Caco-2 (cell line): Measurements from ENCODE around the gene PLB1. TPM values are rescaled to one million over a fixed set of nuclear protein-coding genes. Genes with fewer than 3 reads are reported as not detected.

Experiments used
- BruUV-seq: library from RNA; stranded (reverse); fragments of 400-500 nt; replicated peaks from 2 replicates; lab custom pipeline; 2021; lab: Mats Ljungman, UMichigan
- CTCF ChIA-PET: fragments of 300-600 bp; sonication (Branson Sonifier 250); formaldehyde crosslinking; loops from one replicate; lab custom pipeline; 2022; ENCODE audit warnings: antibody characterized with exemption; lab: Charles Lee
- POLR2A ChIA-PET: fragments of 300-600 bp; sonication (Branson Sonifier 250); formaldehyde crosslinking; loops from one replicate; lab custom pipeline; 2022; ENCODE audit warnings: antibody characterized with exemption; lab: Charles Lee
- DNase-seq, 2 experiments: peaks; one replicate each; pipeline versions ENCODE4 v3.0.0 to v3.0.0-alpha.2; 2020 to 2022
- H3K27me3 ChIP-seq: replicated peaks from 2 replicates; pipeline ENCODE4 v1.6.0; 2011; ENCODE audit warnings: low read length; ENCODE audit not compliant: control insufficient read depth, insufficient read depth
- H3K36me3 ChIP-seq: 2 replicates; pipeline ENCODE4 v1.5.1; 2011; ENCODE audit warnings: low read length; ENCODE audit not compliant: control insufficient read depth, insufficient read depth
- H3K4me1 ChIP-seq: fragments of 250-450 bp; sonication (Bioruptor Pico); 2 replicates; pipeline ENCODE4 v1.5.1; 2020; ENCODE audit warnings: mild to moderate bottlenecking
- H3K4me3 ChIP-seq: 2 replicates; pipeline ENCODE4 v1.5.1; 2011; ENCODE audit warnings: low read depth, mild to moderate bottlenecking, control low read depth, low read length
- H3K9me3 ChIP-seq: fragments of 250-450 bp; sonication (Bioruptor Pico); 2 replicates; pipeline ENCODE4 v1.5.1; 2020; ENCODE audit warnings: mild to moderate bottlenecking, moderate library complexity
- H3K27ac Mint-ChIP-seq: one replicate; pipeline ENCODE4 v1.8.0; 2022; ENCODE audit warnings: mixed read lengths; ENCODE audit not compliant: unreplicated experiment
- H3K27me3 Mint-ChIP-seq: one replicate; pipeline ENCODE4 v1.8.0; 2022; ENCODE audit warnings: mixed read lengths; ENCODE audit not compliant: insufficient read depth, unreplicated experiment
- H3K36me3 Mint-ChIP-seq: one replicate; pipeline ENCODE4 v1.8.0; 2022; ENCODE audit warnings: mild to moderate bottlenecking, mixed read lengths; ENCODE audit not compliant: insufficient read depth, unreplicated experiment
- H3K4me1 Mint-ChIP-seq: one replicate; pipeline ENCODE4 v1.8.0; 2022; ENCODE audit warnings: low read depth, mixed read lengths; ENCODE audit not compliant: unreplicated experiment
- H3K4me3 Mint-ChIP-seq: one replicate; pipeline ENCODE4 v1.8.0; 2022; ENCODE audit warnings: mild to moderate bottlenecking, moderate library complexity, mixed read lengths; ENCODE audit not compliant: unreplicated experiment
- H3K9me3 Mint-ChIP-seq: one replicate; pipeline ENCODE4 v1.8.0; 2022; ENCODE audit warnings: mixed read lengths; ENCODE audit not compliant: unreplicated experiment
- intact Hi-C: fragments of 100-400 bp; cut with micrococcal nuclease; formaldehyde crosslinking; loops from one replicate; pipeline ENCODE4 v1.10.0; 2022; ENCODE audit not compliant: unreplicated experiment
- total RNA-seq: library from RNA; stranded (reverse); gene quantifications from 2 replicates; pipeline ENCODE4 v1.2.3, GENCODE V29; 2022
- TF ChIP-seq, protein P1 (sequence below), 2 experiments: fragments of 200-600 bp in 1 of 2; IDR thresholded peaks; 1 replicate in 1 of 2; 2 replicates in 1 of 2; pipeline versions ENCODE4 v1.5.1 to v1.8.0; 2011 to 2022; ENCODE audit warnings: antibody characterized with exemption in 1 of 2, control low read depth in 1 of 2, inconsistent platforms in 1 of 2, low read depth in 1 of 2, low read length in 1 of 2, mild to moderate bottlenecking in 1 of 2, moderate library complexity in 1 of 2; ENCODE audit not compliant: insufficient read depth in 1 of 2, severe bottlenecking in 1 of 2, unreplicated experiment in 1 of 2

Gene PLB1
- total RNA-seq, 1 experiment from 2014 or later = 2.8 TPM

DNA sequence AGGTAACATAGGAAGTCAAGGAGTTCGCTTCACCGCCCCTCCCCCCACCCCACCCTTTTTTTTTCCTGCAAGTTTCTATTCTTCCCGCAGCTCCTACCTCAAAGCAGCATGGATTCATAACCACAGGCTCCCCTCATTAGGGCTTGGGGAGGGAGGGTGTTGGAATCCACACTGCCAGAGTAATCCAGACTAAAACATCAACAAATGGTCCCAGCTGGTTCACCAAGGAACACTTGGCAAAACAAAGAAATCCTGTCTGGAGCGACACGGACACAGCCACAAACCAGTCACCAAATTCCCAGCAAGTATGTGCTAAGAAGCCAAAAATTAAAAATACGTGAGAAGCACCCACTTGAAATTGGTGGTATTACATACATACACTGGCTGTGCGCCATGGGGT is 148.9 kb downstream of the PLB1 start:
- Histone ChIP-seq H3K27me3 (no peaks in the 10 kb centered on the region), H3K9me3 (no peaks in the 10 kb centered on the region), H3K36me3 (no peaks in the 10 kb centered on the region), H3K4me3 (no peak overlapping the region), H3K4me1 (peaks cover 34% of the 10 kb centered on the region)
- ChIA-PET POLR2A (no interaction called here), CTCF (no interaction called here)
- H3K4me1 Mint-ChIP-seq = peaks cover 29% of the 10 kb centered on the region
- no peaks in the 10 kb centered on the region for H3K9me3 Mint-ChIP-seq
- TF ChIP-seq, protein P1, sequence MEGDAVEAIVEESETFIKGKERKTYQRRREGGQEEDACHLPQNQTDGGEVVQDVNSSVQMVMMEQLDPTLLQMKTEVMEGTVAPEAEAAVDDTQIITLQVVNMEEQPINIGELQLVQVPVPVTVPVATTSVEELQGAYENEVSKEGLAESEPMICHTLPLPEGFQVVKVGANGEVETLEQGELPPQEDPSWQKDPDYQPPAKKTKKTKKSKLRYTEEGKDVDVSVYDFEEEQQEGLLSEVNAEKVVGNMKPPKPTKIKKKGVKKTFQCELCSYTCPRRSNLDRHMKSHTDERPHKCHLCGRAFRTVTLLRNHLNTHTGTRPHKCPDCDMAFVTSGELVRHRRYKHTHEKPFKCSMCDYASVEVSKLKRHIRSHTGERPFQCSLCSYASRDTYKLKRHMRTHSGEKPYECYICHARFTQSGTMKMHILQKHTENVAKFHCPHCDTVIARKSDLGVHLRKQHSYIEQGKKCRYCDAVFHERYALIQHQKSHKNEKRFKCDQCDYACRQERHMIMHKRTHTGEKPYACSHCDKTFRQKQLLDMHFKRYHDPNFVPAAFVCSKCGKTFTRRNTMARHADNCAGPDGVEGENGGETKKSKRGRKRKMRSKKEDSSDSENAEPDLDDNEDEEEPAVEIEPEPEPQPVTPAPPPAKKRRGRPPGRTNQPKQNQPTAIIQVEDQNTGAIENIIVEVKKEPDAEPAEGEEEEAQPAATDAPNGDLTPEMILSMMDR (IDR thresholded peaks at IDR 0.05; ENCODE audit: insufficient read depth in 1 of 2, low read depth in 1 of 2, low read length in 1 of 2, severe bottlenecking in 1 of 2, unreplicated experiment in 1 of 2) = no peak
- no peak overlapping the region for H3K4me3 Mint-ChIP-seq
- intact Hi-C loops = loop anchor here (5.0 kb wide), 1 partner anchor 52 kb away; no protein-coding TSS in a partner anchor
- BruUV-seq = no TSS peak
- no peaks in the 10 kb centered on the region for H3K27me3 Mint-ChIP-seq
- no peak for DNase-seq
- no peak overlapping the region for H3K27ac Mint-ChIP-seq
- no peaks in the 10 kb centered on the region for H3K36me3 Mint-ChIP-seq

DNA sequence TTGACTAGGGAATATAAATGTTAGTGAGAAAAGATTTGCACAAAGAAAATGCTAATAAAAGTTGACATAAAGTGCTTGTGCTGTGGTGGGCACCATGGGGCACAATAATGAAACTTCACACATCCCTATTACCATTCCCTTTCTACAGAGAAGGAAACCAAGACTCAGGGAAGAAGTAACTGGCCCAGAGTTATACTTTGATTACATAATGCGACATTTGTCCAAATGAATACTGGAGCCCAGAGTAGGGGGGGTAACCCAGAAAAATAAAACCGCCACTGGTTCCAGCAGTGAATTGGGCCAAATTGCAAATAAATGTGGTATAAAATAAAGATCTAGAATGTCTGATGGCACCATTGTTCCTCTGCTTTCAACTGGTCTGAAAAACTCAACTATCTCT is 149.7 kb downstream of the PLB1 start:
- ChIA-PET CTCF (no interaction called here), POLR2A (no interaction called here)
- H3K9me3 Mint-ChIP-seq = no peaks in the 10 kb centered on the region
- Histone ChIP-seq H3K4me3 (no peak overlapping the region), H3K36me3 (no peaks in the 10 kb centered on the region), H3K4me1 (peaks cover 35% of the 10 kb centered on the region), H3K9me3 (no peaks in the 10 kb centered on the region), H3K27me3 (no peaks in the 10 kb centered on the region)
- no peaks in the 10 kb centered on the region for H3K27me3 Mint-ChIP-seq
- BruUV-seq = no TSS peak
- no peaks in the 10 kb centered on the region for H3K36me3 Mint-ChIP-seq
- no peak for DNase-seq
- TF ChIP-seq, protein P1 (IDR thresholded peaks at IDR 0.05; ENCODE audit: insufficient read depth in 1 of 2, low read depth in 1 of 2, low read length in 1 of 2, severe bottlenecking in 1 of 2, unreplicated experiment in 1 of 2) = no peak
- H3K27ac Mint-ChIP-seq = no peak overlapping the region
- H3K4me3 Mint-ChIP-seq = no peak overlapping the region
- intact Hi-C loops = loop anchor here (5.0 kb wide), 1 partner anchor 53 kb away; no protein-coding TSS in a partner anchor
- H3K4me1 Mint-ChIP-seq = peaks cover 31% of the 10 kb centered on the region

DNA sequence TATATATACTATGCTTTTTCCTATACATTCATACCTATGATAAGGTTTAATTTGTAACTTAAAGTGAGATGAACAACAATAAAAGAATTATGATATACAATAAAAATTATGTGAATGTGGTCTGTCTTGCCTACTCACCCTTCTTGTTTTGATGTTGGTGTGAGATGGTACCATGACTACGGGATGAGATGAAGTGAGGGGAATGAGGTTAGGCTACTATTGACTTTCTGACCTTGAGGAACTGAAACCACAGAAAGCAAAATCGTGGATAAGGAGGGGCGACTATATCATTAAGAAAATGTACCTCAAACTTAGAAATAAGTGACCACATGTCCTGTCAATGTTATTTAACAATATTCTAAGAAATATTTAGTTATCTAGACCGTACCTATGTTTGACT is 151.8 kb downstream of the PLB1 start:
- no peaks in the 10 kb centered on the region for H3K27me3 ChIP-seq
- no peak overlapping the region for H3K27ac Mint-ChIP-seq
- intact Hi-C loops = loop anchor here (5.0 kb wide), 1 partner anchor 55 kb away; no protein-coding TSS in a partner anchor
- TF ChIP-seq, protein P1 (IDR thresholded peaks at IDR 0.05; ENCODE audit: insufficient read depth in 1 of 2, low read depth in 1 of 2, low read length in 1 of 2, severe bottlenecking in 1 of 2, unreplicated experiment in 1 of 2) = no peak
- no peaks in the 10 kb centered on the region for H3K36me3 ChIP-seq
- H3K4me1 ChIP-seq = peaks cover 43% of the 10 kb centered on the region
- ChIA-PET CTCF (interaction anchor here (0.6 to 1.2 kb wide), 5 partner anchors 16 to 944 kb away, joined by 3 to 7 read pairs (median 4); partner anchors contain the start of gene PPP1CB), POLR2A (interaction anchor here (0.6 to 0.8 kb wide), 2 partner anchors 9 to 104 kb away, joined by 3 to 5 read pairs; partner anchors contain the start of gene PPP1CB)
- H3K4me3 Mint-ChIP-seq = no peak overlapping the region
- no peaks in the 10 kb centered on the region for H3K36me3 Mint-ChIP-seq
- no peak for DNase-seq
- BruUV-seq = no TSS peak
- no peaks in the 10 kb centered on the region for H3K27me3 Mint-ChIP-seq
- H3K9me3 Mint-ChIP-seq = no peaks in the 10 kb centered on the region
- no peaks in the 10 kb centered on the region for H3K9me3 ChIP-seq
- peaks cover 40% of the 10 kb centered on the region for H3K4me1 Mint-ChIP-seq
- no peak overlapping the region for H3K4me3 ChIP-seq
